Ovary (tissue), 9 donors: ENCODE measurements around the gene SNAP47. TPM values are rescaled to one million over a fixed set of nuclear protein-coding genes. Genes with fewer than 3 reads are reported as not detected.

ENCODE experiments used
- DNase-seq, 5 donors: peaks; one replicate each; pipeline ENCODE4 v3.0.0-alpha.2; 2019 to 2020
- H3K27ac ChIP-seq, 2 donors: fragments of 200-600 bp; one replicate each; pipeline versions ENCODE4 v1.5.1 to v1.8.0; 2019 to 2022
- H3K27me3 ChIP-seq: fragments of 200-600 bp; one replicate; pipeline ENCODE4 v1.8.0; 2022
- H3K36me3 ChIP-seq: fragments of 200-600 bp; sonication (generic); one replicate; pipeline ENCODE4 v1.5.1; 2019
- H3K4me1 ChIP-seq: one replicate; pipeline ENCODE4 v1.8.1; 2013; ENCODE audit warnings: mild to moderate bottlenecking, moderate library complexity; ENCODE audit not compliant: insufficient read depth
- H3K4me3 ChIP-seq: fragments of 200-600 bp; sonication (generic); one replicate; pipeline ENCODE4 v1.5.1; 2017
- H3K9me3 ChIP-seq, 2 donors: fragments of 200-600 bp in 1 of 2; sonication (generic) in 1 of 2; one replicate each; pipeline versions ENCODE4 v1.5.1 to v1.8.1; 2013 to 2019; ENCODE audit warnings: mild to moderate bottlenecking in 1 of 2, moderate library complexity in 1 of 2
- EP300 ChIP-seq: sonication (generic); formaldehyde crosslinking; IDR thresholded peaks from one replicate; pipeline ENCODE4 v1.6.1; 2017; ENCODE audit warnings: antibody characterized with exemption
- POLR2A ChIP-seq: fragments of 450-650 bp; IDR thresholded peaks from one replicate; pipeline ENCODE4 v1.6.1; 2017; ENCODE audit warnings: antibody characterized with exemption, mild to moderate bottlenecking, moderate library complexity
- WGBS, 3 donors: extraction: QIAGEN DNeasy Blood & Tissue Kit in 1 of 3; methylation state at CpG; one replicate each; pipeline versions ENCODE4 v1.1.5 to v1.1.7; 2013 to 2017; 5-methylcytosine and 5-hydroxymethylcytosine counted together
- intact Hi-C, 4 donors: fragments of 100-400 bp; cut with DNase I; formaldehyde crosslinking; loops; one replicate each; pipeline versions ENCODE4 v1.11.0 to v1.15.1; 2022 to 2023
- polyA plus RNA-seq, 2 donors: library from polyadenylated mRNA; stranded (reverse); fragments of 200-250 nt in 1 of 2; fragments of 350-450 nt in 1 of 2; fragmentation: Illumina TruSeq in 1 of 2; extraction: RNeasy Lipid Tissue Mini Kit (QIAGEN cat#74804) in 1 of 2; gene quantifications; one replicate each; pipeline ENCODE4 v1.2.3, GENCODE V29; 2013 to 2014
- total RNA-seq, 7 donors: library from RNA; depleted of rRNA in 2 of 7; stranded (reverse); fragments of >200 nt in 2 of 7; fragmentation: NEBNext Ultra II Directional in 3 of 7; extraction: Animal tissue kit (Norgen Biotek cat#: 25700) in 3 of 7; gene quantifications; one replicate each; pipeline versions ENCODE4 v1.1.0 to v1.2.4, GENCODE V29; 2016 to 2023
- TF ChIP-seq, protein P1 (sequence below), 3 donors: fragments of 450-650 bp in 2 of 3; fragments of 200-600 bp in 1 of 3; IDR thresholded peaks; one replicate each; pipeline versions ENCODE4 v1.5.1 to v1.8.0; 2016 to 2022; ENCODE audit warnings: antibody characterized with exemption in 3 of 3, mild to moderate bottlenecking in 1 of 3
- donor health status: DM: no; HTN: no; CAD: no; lungs with moderate emphysema.
- donor health status: DM: no; HTN: no; CAD: no.
- donor health status: Bipolar disorder and iron deficiency.
- donor health status: DM: yes; HTN: yes; CAD: no.
- donor health status: DM: no; HTN: no; CAD: no.
- donor health status: DM: yes; HTN: yes; CAD: no.

SNAP47 gene
- total and polyA plus RNA-seq, 9 donors: 43.5 to 135 (median 83.9) TPM

- peak in 1 of 5 donors; percentile 37 for DNase-seq
- no peak for TF ChIP-seq EP300
- no peak for TF ChIP-seq POLR2A
- TF ChIP-seq, protein P1, sequence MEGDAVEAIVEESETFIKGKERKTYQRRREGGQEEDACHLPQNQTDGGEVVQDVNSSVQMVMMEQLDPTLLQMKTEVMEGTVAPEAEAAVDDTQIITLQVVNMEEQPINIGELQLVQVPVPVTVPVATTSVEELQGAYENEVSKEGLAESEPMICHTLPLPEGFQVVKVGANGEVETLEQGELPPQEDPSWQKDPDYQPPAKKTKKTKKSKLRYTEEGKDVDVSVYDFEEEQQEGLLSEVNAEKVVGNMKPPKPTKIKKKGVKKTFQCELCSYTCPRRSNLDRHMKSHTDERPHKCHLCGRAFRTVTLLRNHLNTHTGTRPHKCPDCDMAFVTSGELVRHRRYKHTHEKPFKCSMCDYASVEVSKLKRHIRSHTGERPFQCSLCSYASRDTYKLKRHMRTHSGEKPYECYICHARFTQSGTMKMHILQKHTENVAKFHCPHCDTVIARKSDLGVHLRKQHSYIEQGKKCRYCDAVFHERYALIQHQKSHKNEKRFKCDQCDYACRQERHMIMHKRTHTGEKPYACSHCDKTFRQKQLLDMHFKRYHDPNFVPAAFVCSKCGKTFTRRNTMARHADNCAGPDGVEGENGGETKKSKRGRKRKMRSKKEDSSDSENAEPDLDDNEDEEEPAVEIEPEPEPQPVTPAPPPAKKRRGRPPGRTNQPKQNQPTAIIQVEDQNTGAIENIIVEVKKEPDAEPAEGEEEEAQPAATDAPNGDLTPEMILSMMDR (IDR thresholded peaks at IDR 0.05): no peak
- Histone ChIP-seq H3K36me3 (no peaks in the 10 kb centered on the region), H3K27ac (peak overlapping the region; percentile 82 to 93), H3K4me1 (peaks cover 41% of the 10 kb centered on the region), H3K9me3 (no peaks in the 10 kb centered on the region), H3K4me3 (no peak overlapping the region), H3K27me3 (no peaks in the 10 kb centered on the region)
- intact Hi-C loops: no loop called here
- WGBS, 3 donors: 78 to 85% (median 79%) methylated on average over 8 of the region's 8 CpGs
These were observed 12.1 kb downstream of the SNAP47 start for GRCh38 chr1:227747382-227747781.

- Histone ChIP-seq H3K9me3 (no peaks in the 10 kb centered on the region), H3K4me3 (no peak overlapping the region), H3K27ac (peak overlapping the region; percentile 82 to 93), H3K27me3 (no peaks in the 10 kb centered on the region), H3K36me3 (no peaks in the 10 kb centered on the region), H3K4me1 (peaks cover 40% of the 10 kb centered on the region)
- 73 to 88% (median 74%) methylated on average over 18 of the region's 18 CpGs for WGBS, 3 donors
- intact Hi-C loops: no loop called here
- peak in 4 of 5 donors; percentile 44 to 56 (median 50) for DNase-seq
- TF ChIP-seq EP300 (no peak), POLR2A (no peak)
These were observed 12.8 kb downstream of the SNAP47 start for GRCh38 chr1:227747948-227748495.

DNA sequence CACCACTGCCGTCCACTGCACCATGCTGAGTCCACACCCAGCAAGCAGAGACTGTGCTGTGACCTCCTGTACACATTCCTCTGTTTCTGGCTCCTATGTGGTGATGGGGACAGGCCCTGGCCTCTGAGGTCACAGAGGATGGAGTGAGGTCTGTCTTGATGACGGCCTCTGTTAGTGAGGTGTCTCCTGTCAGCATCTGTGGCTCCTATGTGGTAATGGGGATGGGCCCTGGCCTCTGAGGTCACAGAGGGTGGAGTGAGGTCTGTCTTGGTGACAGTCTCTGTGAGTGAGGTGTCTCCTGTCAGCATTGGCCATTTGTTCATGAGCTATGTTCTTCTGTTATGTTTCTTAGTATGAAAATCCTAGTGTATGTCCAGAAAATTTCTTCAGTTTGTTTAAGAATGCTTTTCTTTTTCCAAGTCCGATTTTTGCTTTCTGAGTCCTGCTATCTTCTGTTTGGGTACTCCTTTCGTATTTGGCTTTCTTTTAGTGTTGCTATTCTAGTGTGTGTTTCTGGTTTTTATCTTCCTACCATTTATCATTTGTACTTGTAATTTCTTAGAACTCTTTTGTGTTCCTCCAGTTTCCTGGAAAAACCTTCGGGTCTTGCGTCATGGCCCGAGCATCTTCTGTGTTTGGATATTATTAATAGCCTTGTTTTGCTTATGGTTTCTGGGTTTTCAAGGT is 13.4 kb downstream of the SNAP47 start:
- Histone ChIP-seq H3K36me3 (no peaks in the 10 kb centered on the region), H3K9me3 (no peaks in the 10 kb centered on the region), H3K27me3 (no peaks in the 10 kb centered on the region), H3K4me1 (peaks cover 44% of the 10 kb centered on the region), H3K27ac (peak overlapping the region; percentile 82 to 93), H3K4me3 (peak overlapping the region; percentile 20)
- TF ChIP-seq, protein P1 (IDR thresholded peaks at IDR 0.05): no peak
- TF ChIP-seq POLR2A (no peak), EP300 (peak; percentile 97)
- WGBS, 3 donors: 9 to 24% (median 10%) methylated on average over 6 to 7 of the region's 7 CpGs
- peak; percentile 77 to 92 (median 80) for DNase-seq
- intact Hi-C loops: no loop called here

DNA sequence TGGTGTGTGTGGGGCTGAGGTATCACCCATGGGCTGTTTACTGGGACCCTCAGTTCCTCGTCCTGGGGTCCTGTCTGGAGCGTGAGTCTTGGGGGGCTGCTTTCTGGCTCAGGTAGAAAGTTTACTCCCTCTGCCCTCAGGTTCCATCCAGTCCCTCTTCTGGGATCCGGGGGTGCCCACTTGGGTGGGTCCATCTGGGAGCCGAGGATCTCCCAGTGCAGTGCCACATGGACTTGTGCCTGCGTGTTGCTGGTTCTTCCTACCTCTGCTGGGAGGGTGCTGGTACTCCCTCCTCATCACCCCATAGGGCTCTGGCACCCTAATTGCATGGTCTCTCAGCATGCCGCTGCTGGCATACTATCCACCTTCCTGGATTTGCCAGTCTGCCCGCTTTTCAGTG is 14.0 kb downstream of the SNAP47 start:
- H3K4me1 ChIP-seq: peaks cover 49% of the 10 kb centered on the region
- peak overlapping the region; percentile 82 to 93 for H3K27ac ChIP-seq
- no peaks in the 10 kb centered on the region for H3K36me3 ChIP-seq
- no peaks in the 10 kb centered on the region for H3K27me3 ChIP-seq
- DNase-seq: peak in 2 of 5 donors; percentile 46 to 56
- H3K4me3 ChIP-seq: peak overlapping the region; percentile 20
- WGBS, 3 donors: 38 to 56% (median 42%) methylated on average over 7 of the region's 7 CpGs
- intact Hi-C loops: no loop called here
- H3K9me3 ChIP-seq: no peaks in the 10 kb centered on the region
- TF ChIP-seq, protein P1 (IDR thresholded peaks at IDR 0.05): no peak
- no peak for TF ChIP-seq POLR2A
- no peak for TF ChIP-seq EP300
